Mesodermal cell (in vitro differentiated cells): ENCODE measurements around the gene ILK.

Experiments used
- H3K27ac ChIP-seq: 2 replicates; pipeline ENCODE4 v1.7.0; 2013; ENCODE audit warnings: mild to moderate bottlenecking, low read depth, low read length, moderate library complexity; ENCODE audit not compliant: severe bottlenecking
- H3K36me3 ChIP-seq: 2 replicates; pipeline ENCODE4 v1.7.1; 2013; ENCODE audit warnings: mild to moderate bottlenecking, low read length, moderate library complexity; ENCODE audit not compliant: control insufficient read depth, insufficient read depth
- H3K4me1 ChIP-seq: one replicate; pipeline ENCODE4 v1.7.1; 2013; ENCODE audit warnings: mild to moderate bottlenecking, low read length; ENCODE audit not compliant: insufficient read depth, control insufficient read depth, poor library complexity, severe bottlenecking
- H3K4me3 ChIP-seq: 2 replicates; pipeline ENCODE4 v1.7.0; 2013; ENCODE audit warnings: low read length, control low read depth, mild to moderate bottlenecking; ENCODE audit not compliant: insufficient read depth, poor library complexity, severe bottlenecking; ENCODE audit errors: extremely low read depth
- H3K9me3 ChIP-seq: 2 replicates; pipeline ENCODE4 v1.7.1; 2013; ENCODE audit warnings: mild to moderate bottlenecking, low read length, moderate library complexity; ENCODE audit not compliant: control insufficient read depth
- WGBS, 2 experiments: methylation state at CpG; one replicate each; pipeline ENCODE4 v1.1.5; 2013; ENCODE audit warnings: missing lambda C conversion rate in 2 of 2; ENCODE audit not compliant: insufficient coverage in 2 of 2; 5-methylcytosine and 5-hydroxymethylcytosine counted together

ILK gene

GRCh38 chr11:6574816-6575715 lies 28.5 kb upstream of the ILK start:
- H3K36me3 ChIP-seq: peaks cover 7% of the 10 kb centered on the region
- 89 to 92% methylated on average over 5 to 6 of the region's 6 CpGs for WGBS, 2 experiments
- H3K4me3 ChIP-seq: no peak overlapping the region
- H3K27ac ChIP-seq: no peak overlapping the region
- no peaks in the 10 kb centered on the region for H3K9me3 ChIP-seq
- H3K4me1 ChIP-seq: no peaks in the 10 kb centered on the region

- WGBS, 2 experiments: 95 to 97% methylated on average over 5 of the region's 6 CpGs
- H3K27ac ChIP-seq: no peak overlapping the region
- H3K4me1 ChIP-seq: no peaks in the 10 kb centered on the region
- H3K9me3 ChIP-seq: no peaks in the 10 kb centered on the region
- peaks cover 14% of the 10 kb centered on the region for H3K36me3 ChIP-seq
- no peak overlapping the region for H3K4me3 ChIP-seq
These were observed 26.9 kb upstream of the ILK start for GRCh38 chr11:6576471-6577373.

GRCh38 chr11:6578134-6578533 lies 25.4 kb upstream of the ILK start:
- Histone ChIP-seq H3K36me3 (peaks cover 14% of the 10 kb centered on the region), H3K4me1 (no peaks in the 10 kb centered on the region), H3K9me3 (no peaks in the 10 kb centered on the region), H3K4me3 (no peak overlapping the region), H3K27ac (no peak overlapping the region)
- WGBS, 2 experiments: 100% methylated on average over 1 of the region's 1 CpG; no CpG with 5 or more reads in 1 of the 2 experiments

GRCh38 chr11:6579681-6580080 lies 23.9 kb upstream of the ILK start:
- WGBS, 2 experiments: 100% methylated on average over 2 of the region's 2 CpGs
- Histone ChIP-seq H3K36me3 (peaks cover 18% of the 10 kb centered on the region), H3K4me1 (no peaks in the 10 kb centered on the region), H3K4me3 (no peak overlapping the region), H3K27ac (no peak overlapping the region), H3K9me3 (peaks cover 12% of the 10 kb centered on the region)

GRCh38 chr11:6583584-6583983 lies 20.0 kb upstream of the ILK start:
- H3K4me3 ChIP-seq: no peak overlapping the region
- peaks cover 15% of the 10 kb centered on the region for H3K9me3 ChIP-seq
- H3K27ac ChIP-seq: no peak overlapping the region
- H3K4me1 ChIP-seq: no peaks in the 10 kb centered on the region
- WGBS, 2 experiments: 100% methylated on average over 1 of the region's 1 CpG; no CpG with 5 or more reads in 1 of the 2 experiments
- peaks cover 22% of the 10 kb centered on the region for H3K36me3 ChIP-seq

GRCh38 chr11:6584528-6584927 lies 19.0 kb upstream of the ILK start:
- Histone ChIP-seq H3K4me1 (no peaks in the 10 kb centered on the region), H3K36me3 (peaks cover 22% of the 10 kb centered on the region), H3K27ac (no peak overlapping the region), H3K9me3 (peaks cover 15% of the 10 kb centered on the region), H3K4me3 (no peak overlapping the region)
- 95% methylated on average over 2 of the region's 4 CpGs; no CpG with 5 or more reads in 1 of the 2 experiments for WGBS, 2 experiments

- WGBS, 2 experiments: 95 to 97% methylated on average over 19 to 24 of the region's 25 CpGs
- Histone ChIP-seq H3K4me1 (no peaks in the 10 kb centered on the region), H3K4me3 (no peak overlapping the region), H3K27ac (no peak overlapping the region), H3K9me3 (peaks cover 15% of the 10 kb centered on the region), H3K36me3 (peaks cover 10% of the 10 kb centered on the region)
These were observed 16.9 kb upstream of the ILK start for GRCh38 chr11:6586434-6587359.

GRCh38 chr11:6587360-6587953 lies 16.1 kb upstream of the ILK start:
- Histone ChIP-seq H3K9me3 (peaks cover 15% of the 10 kb centered on the region), H3K4me3 (no peak overlapping the region), H3K36me3 (peaks cover 17% of the 10 kb centered on the region), H3K4me1 (no peaks in the 10 kb centered on the region), H3K27ac (no peak overlapping the region)
- WGBS, 2 experiments: 98% methylated on average over 6 to 9 of the region's 11 CpGs

- Histone ChIP-seq H3K4me3 (no peak overlapping the region), H3K9me3 (peaks cover 15% of the 10 kb centered on the region), H3K36me3 (peaks cover 23% of the 10 kb centered on the region), H3K27ac (no peak overlapping the region), H3K4me1 (no peaks in the 10 kb centered on the region)
- no CpG with 5 or more reads among the region's 1 CpG for WGBS, 2 experiments
These were observed 15.6 kb upstream of the ILK start for GRCh38 chr11:6588018-6588417.
